Measurements from ENCODE around the gene BAIAP2L1.

- TF ChIP-seq CTCF (IDR thresholded peaks at IDR 0.05; ENCODE audit: low read length) = no peak
- no peak for TF ChIP-seq EZH2phosphoT487 (IDR thresholded peaks at IDR 0.05; ENCODE audit: low read length)
- no peak for TF ChIP-seq EZH2 (optimal IDR thresholded peaks at IDR 0.05; ENCODE audit: low read depth, low read length)
Observed at GRCh38 chr7:98265841-98266271, 135.0 kb downstream of the BAIAP2L1 start.
